ENCODE data around the gene EPS15. TPM values are rescaled to one million over a fixed set of nuclear protein-coding genes. Genes with fewer than 3 reads are reported as not detected.

EPS15 gene
- total and polyA plus RNA-seq, 12 donors: 12.4 to 81.4 (median 63.0) TPM

DNA sequence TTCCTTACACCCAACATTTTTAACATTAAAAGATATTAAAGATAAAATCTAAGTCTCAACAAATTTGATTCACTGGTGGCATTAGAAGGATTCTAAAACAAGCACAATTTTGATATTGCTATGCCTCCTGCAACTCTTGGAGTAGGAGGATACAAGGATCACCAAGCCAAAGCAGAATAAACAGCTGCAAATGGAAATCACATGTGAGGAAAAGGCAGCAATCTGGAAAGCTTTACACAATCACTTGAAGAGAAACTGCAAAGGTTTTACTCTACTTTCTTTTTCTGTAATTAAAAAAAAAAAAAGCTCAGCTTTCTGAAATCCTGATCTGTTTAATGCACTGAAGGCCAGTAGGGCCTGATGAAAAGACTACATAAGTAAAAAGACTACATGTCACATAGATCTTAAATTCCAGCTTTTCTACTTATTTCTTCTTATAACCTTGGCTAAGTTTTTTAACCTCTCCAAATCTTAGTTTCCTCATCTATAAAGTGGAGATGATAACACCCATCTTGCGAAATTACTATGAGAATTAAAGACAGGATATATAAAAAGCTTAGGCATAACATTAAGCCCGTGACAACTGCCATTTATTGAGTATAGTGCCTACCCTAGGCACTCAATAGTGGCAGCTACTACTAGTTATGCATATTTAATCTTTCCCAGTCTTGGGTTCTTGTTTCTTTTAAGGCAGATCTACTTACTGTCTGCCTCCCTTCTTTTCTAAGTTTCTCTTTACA, 73.5 kb downstream of the EPS15 start:
- peaks cover 0 to 44% (median 19%) of the 10 kb centered on the region in 9 donors for H3K4me1 ChIP-seq
- peaks cover 0 to 74% (median 4%) of the 10 kb centered on the region in 9 donors for H3K36me3 ChIP-seq
- TF ChIP-seq, protein P1, sequence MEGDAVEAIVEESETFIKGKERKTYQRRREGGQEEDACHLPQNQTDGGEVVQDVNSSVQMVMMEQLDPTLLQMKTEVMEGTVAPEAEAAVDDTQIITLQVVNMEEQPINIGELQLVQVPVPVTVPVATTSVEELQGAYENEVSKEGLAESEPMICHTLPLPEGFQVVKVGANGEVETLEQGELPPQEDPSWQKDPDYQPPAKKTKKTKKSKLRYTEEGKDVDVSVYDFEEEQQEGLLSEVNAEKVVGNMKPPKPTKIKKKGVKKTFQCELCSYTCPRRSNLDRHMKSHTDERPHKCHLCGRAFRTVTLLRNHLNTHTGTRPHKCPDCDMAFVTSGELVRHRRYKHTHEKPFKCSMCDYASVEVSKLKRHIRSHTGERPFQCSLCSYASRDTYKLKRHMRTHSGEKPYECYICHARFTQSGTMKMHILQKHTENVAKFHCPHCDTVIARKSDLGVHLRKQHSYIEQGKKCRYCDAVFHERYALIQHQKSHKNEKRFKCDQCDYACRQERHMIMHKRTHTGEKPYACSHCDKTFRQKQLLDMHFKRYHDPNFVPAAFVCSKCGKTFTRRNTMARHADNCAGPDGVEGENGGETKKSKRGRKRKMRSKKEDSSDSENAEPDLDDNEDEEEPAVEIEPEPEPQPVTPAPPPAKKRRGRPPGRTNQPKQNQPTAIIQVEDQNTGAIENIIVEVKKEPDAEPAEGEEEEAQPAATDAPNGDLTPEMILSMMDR (IDR thresholded peaks at IDR 0.05): no peak
- intact Hi-C loops (cut with DNase I): no loop called here
- no peaks in the 10 kb centered on the region for H3K9me3 ChIP-seq
- H3K4me3 ChIP-seq: no peak overlapping the region
- WGBS, 2 donors: 88 to 90% methylated on average over 2 of the region's 2 CpGs
- ATAC-seq (peak in 4 of 8 donors; percentile 51 to 69 (median 56)), DNase-seq (no peak)
- H3K27me3 ChIP-seq: no peaks in the 10 kb centered on the region
- H3K27ac ChIP-seq: peak overlapping the region in 4 of 10 donors; percentile 2 to 42 (median 14)

DNA sequence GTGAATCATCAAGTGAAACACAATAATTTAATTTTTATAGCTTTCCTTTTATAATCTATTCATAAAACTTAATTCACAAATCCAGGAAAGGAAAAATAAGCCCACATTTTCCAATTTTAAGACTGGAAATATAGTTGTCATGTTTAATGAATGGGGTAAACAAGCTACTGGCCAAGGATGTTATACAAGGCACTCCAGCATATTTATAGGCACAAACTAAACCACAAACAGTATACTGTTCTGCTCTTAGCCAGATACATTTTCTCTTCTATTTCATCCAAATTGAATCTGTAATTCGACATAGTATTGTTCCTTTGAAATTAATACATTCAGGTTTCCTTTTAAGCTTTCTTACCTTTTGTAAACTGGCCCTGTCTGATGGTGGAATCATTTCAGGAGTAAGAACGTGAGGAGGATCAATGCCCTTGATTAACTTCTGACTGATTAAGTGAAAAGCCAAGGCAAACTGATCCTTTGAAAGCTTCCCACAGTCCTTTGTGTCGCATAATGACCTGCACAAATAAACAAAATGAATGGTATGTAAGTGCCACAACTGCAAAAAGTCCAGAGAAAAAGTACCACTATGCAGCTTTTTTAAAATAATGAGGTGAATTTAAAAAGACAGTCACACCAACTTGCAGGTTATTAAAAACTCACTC, 74.4 kb downstream of the EPS15 start:
- H3K27ac ChIP-seq: peak overlapping the region in 4 of 10 donors; percentile 2 to 25 (median 7)
- H3K4me3 ChIP-seq: no peak overlapping the region
- H3K27me3 ChIP-seq: no peaks in the 10 kb centered on the region
- intact Hi-C loops (cut with DNase I): no loop called here
- H3K9me3 ChIP-seq: no peaks in the 10 kb centered on the region
- H3K4me1 ChIP-seq: peaks cover 0 to 44% (median 19%) of the 10 kb centered on the region in 9 donors
- DNase-seq (no peak), ATAC-seq (peak in 1 of 8 donors; percentile 35)
- 82 to 84% methylated on average over 3 of the region's 3 CpGs for WGBS, 2 donors
- TF ChIP-seq, protein P1 (IDR thresholded peaks at IDR 0.05): no peak
- peaks cover 0 to 72% (median 8%) of the 10 kb centered on the region in 9 donors for H3K36me3 ChIP-seq

DNA sequence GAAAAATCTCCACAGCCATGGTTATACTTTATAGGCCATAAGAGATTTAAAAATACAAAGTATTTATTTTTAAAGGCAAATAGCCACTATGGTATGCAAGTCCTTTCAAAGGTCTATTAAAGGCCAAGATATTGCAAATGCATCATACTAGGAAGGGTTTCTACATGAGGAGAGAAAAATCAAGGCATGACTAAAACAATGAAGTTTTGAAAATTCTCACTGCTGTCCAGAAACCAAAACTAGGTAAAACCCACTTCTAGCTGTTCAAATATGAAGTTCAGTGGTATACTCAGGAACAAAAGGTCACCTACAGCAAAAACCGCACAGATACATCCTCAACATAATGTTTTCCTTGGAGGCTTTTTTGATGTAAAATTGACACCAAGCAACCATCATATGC, 75.0 kb downstream of the EPS15 start:
- Histone ChIP-seq H3K27me3 (no peaks in the 10 kb centered on the region), H3K36me3 (peaks cover 0 to 78% (median 10%) of the 10 kb centered on the region in 9 donors), H3K4me3 (no peak overlapping the region), H3K27ac (peak overlapping the region in 2 of 10 donors; percentile 6 to 8), H3K9me3 (no peaks in the 10 kb centered on the region), H3K4me1 (peaks cover 0 to 45% (median 20%) of the 10 kb centered on the region in 9 donors)
- TF ChIP-seq, protein P1 (IDR thresholded peaks at IDR 0.05): no peak
- DNase-seq (no peak), ATAC-seq (no peak)
- WGBS, 2 donors: 94 to 95% methylated on average over 1 of the region's 1 CpG
- intact Hi-C loops (cut with DNase I): no loop called here

DNA sequence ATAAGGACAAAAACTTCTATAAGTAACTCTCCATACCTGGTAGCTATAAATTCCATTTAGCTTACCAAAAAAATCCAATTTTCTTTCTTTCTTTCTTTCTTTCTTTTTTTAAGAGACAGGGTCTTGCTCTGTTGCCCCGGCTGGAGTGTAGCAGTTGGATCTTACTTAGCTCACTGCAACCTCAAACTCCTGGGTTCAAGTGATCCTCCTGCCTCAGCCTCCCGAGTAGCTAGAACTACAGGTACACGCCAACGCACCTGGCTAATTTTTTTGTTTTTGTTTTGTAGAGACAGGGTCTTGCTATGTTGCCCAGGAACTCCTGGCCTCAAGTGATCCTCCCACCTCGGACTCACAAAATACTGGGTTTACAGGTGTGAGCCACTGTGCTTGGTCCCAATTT, 75.5 kb downstream of the EPS15 start:
- intact Hi-C loops (cut with DNase I): no loop called here
- DNase-seq: no peak
- no peaks in the 10 kb centered on the region for H3K9me3 ChIP-seq
- H3K27me3 ChIP-seq: no peaks in the 10 kb centered on the region
- H3K36me3 ChIP-seq: peaks cover 0 to 83% (median 10%) of the 10 kb centered on the region in 9 donors
- peak overlapping the region in 1 of 10 donors; percentile 8 for H3K27ac ChIP-seq
- TF ChIP-seq, protein P1 (IDR thresholded peaks at IDR 0.05): no peak
- H3K4me1 ChIP-seq: peaks cover 0 to 49% (median 23%) of the 10 kb centered on the region in 9 donors
- no peak overlapping the region for H3K4me3 ChIP-seq
- WGBS, 2 donors: 99 to 100% methylated on average over 5 of the region's 5 CpGs
- no peak for ATAC-seq

Data from heart right ventricle (tissue), 16 donors.